Kidney (tissue), 14 donors: ENCODE data around the gene RXRG. TPM values are rescaled to one million over a fixed set of nuclear protein-coding genes. Genes with fewer than 3 reads are reported as not detected.

ENCODE experiments used
- DNase-seq, 5 donors: peaks; one replicate each; pipeline ENCODE4 v3.0.0-alpha.2; 2013 to 2020
- FAIRE-seq: peaks from 2 replicates; lab custom pipeline; 2012; peaks lifted over from hg19 to GRCh38; lab: Jason Lieb, UNC
- H3K27ac ChIP-seq, 2 donors: one replicate each; pipeline ENCODE4 v1.7.0; 2013; ENCODE audit warnings: low read depth in 2 of 2, low read length in 2 of 2, inconsistent platforms in 1 of 2
- H3K27me3 ChIP-seq: one replicate; pipeline ENCODE4 v1.7.1; 2013; ENCODE audit warnings: low read length, inconsistent platforms; ENCODE audit not compliant: control insufficient read depth, insufficient read depth
- H3K36me3 ChIP-seq, 3 donors: one replicate each; pipeline versions ENCODE4 v1.7.0 to v1.7.1; 2013; ENCODE audit warnings: low read length in 3 of 3, control low read depth in 1 of 3, inconsistent platforms in 1 of 3; ENCODE audit not compliant: insufficient read depth in 3 of 3, control insufficient read depth in 2 of 3
- H3K4me1 ChIP-seq, 3 donors: one replicate each; pipeline versions ENCODE4 v1.7.0 to v1.7.1; 2013; ENCODE audit warnings: low read length in 3 of 3, inconsistent platforms in 1 of 3, low read depth in 1 of 3; ENCODE audit not compliant: control insufficient read depth in 2 of 3, insufficient read depth in 2 of 3
- H3K4me3 ChIP-seq, 3 donors: one replicate each; pipeline versions ENCODE4 v1.7.0 to v1.8.1; 2013; ENCODE audit warnings: low read length in 3 of 3, control low read depth in 1 of 3, inconsistent platforms in 1 of 3
- H3K9ac ChIP-seq, 3 donors: one replicate each; pipeline versions ENCODE4 v1.7.0 to v1.7.1; 2013; ENCODE audit warnings: low read length in 3 of 3, control low read depth in 1 of 3, inconsistent platforms in 1 of 3
- H3K9me3 ChIP-seq, 3 donors: one replicate each; pipeline versions ENCODE4 v1.7.0 to v1.7.1; 2013; ENCODE audit warnings: low read length in 3 of 3, control low read depth in 1 of 3, inconsistent platforms in 1 of 3; ENCODE audit not compliant: control insufficient read depth in 2 of 3, insufficient read depth in 1 of 3
- intact Hi-C: fragments of 100-400 bp; cut with DNase I; formaldehyde crosslinking; loops from one replicate; pipeline ENCODE4 v1.11.1; 2022
- polyA plus RNA-seq: library from polyadenylated mRNA; stranded (reverse); fragments of 350-450 nt; fragmentation: Illumina TruSeq; extraction: RNeasy Lipid Tissue Mini Kit (QIAGEN cat#74804); gene quantifications from one replicate; pipeline ENCODE4 v1.2.3, GENCODE V29; 2014; ENCODE audit warnings: low read depth, low replicate concordance; ENCODE audit not compliant: insufficient read depth
- total RNA-seq: library from RNA; stranded (reverse); fragmentation: NEBNext Ultra II Directional; extraction: Animal tissue kit (Norgen Biotek cat#: 25700); gene quantifications from one replicate; pipeline ENCODE4 v1.2.1, GENCODE V29; 2021
- TF ChIP-seq, protein P1 (sequence below): IDR thresholded peaks from 3 replicates; pipeline ENCODE4 v1.5.1; 2012; ENCODE audit warnings: mild to moderate bottlenecking, moderate library complexity, borderline replicate concordance; ENCODE audit not compliant: insufficient read depth; ENCODE audit errors: extremely low read depth
- donor health status: control.
- donor health status: control.
- donor health status: control.
- donor health status: control.
- donor health status: control.
- donor health status: DM: yes; HTN: yes; CAD: no.
- donor health status: Normal renal cell carcinoma (clear cell type).

The RXRG gene
- total and polyA plus RNA-seq, 2 donors from 2014 or later = 0.39 to 0.44 TPM

DNA sequence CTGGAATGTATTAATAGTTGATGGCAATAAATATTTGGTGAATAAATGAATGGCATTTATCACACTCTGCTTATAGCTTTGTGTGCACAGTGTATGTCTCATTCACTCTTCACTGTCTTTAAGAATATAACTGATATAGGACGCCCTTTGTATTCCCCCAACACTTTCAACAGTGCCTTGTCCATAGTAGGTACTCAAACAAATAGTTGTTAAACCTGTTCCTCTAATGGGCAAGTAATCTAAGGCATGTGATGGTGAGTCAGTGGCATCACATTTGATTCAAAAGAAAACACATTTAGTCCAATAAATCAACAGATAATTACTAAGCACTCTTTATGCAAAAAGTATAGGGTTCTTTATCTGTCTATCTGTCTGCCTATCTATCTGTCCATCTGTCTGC lies 11.2 kb upstream of the RXRG start:
- TF ChIP-seq, protein P1, sequence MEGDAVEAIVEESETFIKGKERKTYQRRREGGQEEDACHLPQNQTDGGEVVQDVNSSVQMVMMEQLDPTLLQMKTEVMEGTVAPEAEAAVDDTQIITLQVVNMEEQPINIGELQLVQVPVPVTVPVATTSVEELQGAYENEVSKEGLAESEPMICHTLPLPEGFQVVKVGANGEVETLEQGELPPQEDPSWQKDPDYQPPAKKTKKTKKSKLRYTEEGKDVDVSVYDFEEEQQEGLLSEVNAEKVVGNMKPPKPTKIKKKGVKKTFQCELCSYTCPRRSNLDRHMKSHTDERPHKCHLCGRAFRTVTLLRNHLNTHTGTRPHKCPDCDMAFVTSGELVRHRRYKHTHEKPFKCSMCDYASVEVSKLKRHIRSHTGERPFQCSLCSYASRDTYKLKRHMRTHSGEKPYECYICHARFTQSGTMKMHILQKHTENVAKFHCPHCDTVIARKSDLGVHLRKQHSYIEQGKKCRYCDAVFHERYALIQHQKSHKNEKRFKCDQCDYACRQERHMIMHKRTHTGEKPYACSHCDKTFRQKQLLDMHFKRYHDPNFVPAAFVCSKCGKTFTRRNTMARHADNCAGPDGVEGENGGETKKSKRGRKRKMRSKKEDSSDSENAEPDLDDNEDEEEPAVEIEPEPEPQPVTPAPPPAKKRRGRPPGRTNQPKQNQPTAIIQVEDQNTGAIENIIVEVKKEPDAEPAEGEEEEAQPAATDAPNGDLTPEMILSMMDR = no peak
- Histone ChIP-seq H3K27ac (no peak overlapping the region), H3K9me3 (no peaks in the 10 kb centered on the region), H3K36me3 (no peaks in the 10 kb centered on the region), H3K4me1 (no peaks in the 10 kb centered on the region), H3K4me3 (no peak overlapping the region), H3K9ac (no peak overlapping the region), H3K27me3 (no peaks in the 10 kb centered on the region)
- DNase-seq = no peak
- intact Hi-C loops = no loop called here
- FAIRE-seq = no peak

GRCh38 chr1:165455111-165455510 lies 10.2 kb upstream of the RXRG start:
- no peak overlapping the region for H3K9ac ChIP-seq
- no peak overlapping the region for H3K4me3 ChIP-seq
- H3K4me1 ChIP-seq = no peaks in the 10 kb centered on the region
- H3K36me3 ChIP-seq = no peaks in the 10 kb centered on the region
- intact Hi-C loops = no loop called here
- FAIRE-seq (no peak), DNase-seq (no peak)
- no peaks in the 10 kb centered on the region for H3K9me3 ChIP-seq
- no peak overlapping the region for H3K27ac ChIP-seq
- TF ChIP-seq, protein P1 = no peak
- H3K27me3 ChIP-seq = no peaks in the 10 kb centered on the region

DNA sequence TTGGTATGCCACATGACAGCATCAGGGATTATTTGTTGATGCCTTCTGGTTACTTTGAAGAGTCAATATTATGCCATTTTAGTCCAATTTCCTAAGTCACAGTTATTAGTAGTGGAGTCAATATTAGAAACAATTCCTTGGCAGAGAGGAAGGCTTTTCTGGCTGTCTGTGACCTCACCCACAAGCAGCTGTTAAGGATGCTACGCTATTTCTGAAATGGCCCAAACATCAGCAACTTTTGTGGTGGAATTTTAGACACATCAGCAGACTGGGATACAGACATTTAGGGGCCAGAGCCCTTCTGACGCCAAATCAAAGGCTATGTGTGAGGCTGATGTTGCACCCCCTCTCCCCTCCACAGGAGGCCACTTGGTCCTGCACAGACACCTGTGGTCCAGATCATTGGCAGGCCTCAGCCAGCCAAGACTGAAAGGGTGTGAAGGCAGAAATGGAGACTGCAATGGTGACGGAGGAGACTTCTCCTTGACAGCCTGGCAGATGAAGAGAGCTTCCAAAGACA lies 9.2 kb upstream of the RXRG start:
- intact Hi-C loops = no loop called here
- Histone ChIP-seq H3K9ac (no peak overlapping the region), H3K9me3 (no peaks in the 10 kb centered on the region), H3K4me3 (no peak overlapping the region), H3K27me3 (no peaks in the 10 kb centered on the region), H3K4me1 (no peaks in the 10 kb centered on the region), H3K36me3 (no peaks in the 10 kb centered on the region), H3K27ac (no peak overlapping the region)
- no peak for FAIRE-seq
- TF ChIP-seq, protein P1 = no peak
- DNase-seq = no peak
